SK-N-SH treated with all-trans-retinoic acid at 6 μM for 48 hours (cell line): ENCODE data around the gene SCN11A.

ENCODE experiments used
- ATAC-seq: fragments of 200-7000 bp; cut with Tn5 transposase; 3 replicates; pipeline ENCODE4 v1.9.1; 2020; ENCODE audit warnings: mild to moderate bottlenecking, moderate library complexity
- ARNTL ChIP-seq: fragments of 450-650 bp; formaldehyde crosslinking; IDR thresholded peaks from 2 replicates; pipeline ENCODE4 v1.5.0; 2020; ENCODE audit warnings: low read depth, mild to moderate bottlenecking, moderate library complexity, borderline replicate concordance
- BACH2 ChIP-seq: fragments of 250-450 bp; sonication (Bioruptor Pico); IDR thresholded peaks from 2 replicates; pipeline ENCODE4 v1.9.0; 2021; ENCODE audit warnings: mild to moderate bottlenecking, borderline replicate concordance
- CREB5 ChIP-seq: fragments of 250-450 bp; sonication (Bioruptor Pico); IDR thresholded peaks from 2 replicates; pipeline ENCODE4 v1.5.1; 2020; ENCODE audit warnings: low read depth, mild to moderate bottlenecking, moderate library complexity
- CSDC2 ChIP-seq: fragments of 250-450 bp; sonication (Bioruptor Pico); IDR thresholded peaks from 2 replicates; pipeline ENCODE4 v1.5.0; 2020; ENCODE audit warnings: mild to moderate bottlenecking, moderate library complexity
- CSRNP3 ChIP-seq: fragments of 250-450 bp; sonication (Bioruptor Pico); IDR thresholded peaks from 2 replicates; pipeline ENCODE4 v1.5.1; 2021; ENCODE audit warnings: mild to moderate bottlenecking, moderate library complexity
- ESRRG ChIP-seq: fragments of 250-450 bp; sonication (Bioruptor Pico); IDR thresholded peaks from 2 replicates; pipeline ENCODE4 v1.6.1; 2021; ENCODE audit warnings: mild to moderate bottlenecking
- GLIS3 ChIP-seq: fragments of 250-450 bp; sonication (Bioruptor Pico); IDR thresholded peaks from 2 replicates; pipeline ENCODE4 v1.5.0; 2020; ENCODE audit warnings: mild to moderate bottlenecking, moderate library complexity
- ISL1 ChIP-seq: fragments of 250-450 bp; sonication (Bioruptor Pico); IDR thresholded peaks from 2 replicates; pipeline ENCODE4 v2.1.2; 2022; ENCODE audit warnings: mild to moderate bottlenecking, moderate library complexity
- OSR1 ChIP-seq: fragments of 250-450 bp; sonication (Bioruptor Pico); IDR thresholded peaks from 2 replicates; pipeline ENCODE4 v1.8.0; 2022; ENCODE audit warnings: moderate library complexity, mild to moderate bottlenecking, inconsistent platforms
- POU6F1 ChIP-seq: fragments of 250-450 bp; sonication (Bioruptor Pico); IDR thresholded peaks from 2 replicates; pipeline ENCODE4 v1.8.0; 2021; ENCODE audit warnings: low read depth, mild to moderate bottlenecking, moderate library complexity, borderline replicate concordance
- PPARA ChIP-seq: fragments of 250-450 bp; sonication (Bioruptor Pico); IDR thresholded peaks from 2 replicates; pipeline ENCODE4 v1.5.0; 2020; ENCODE audit warnings: mild to moderate bottlenecking, borderline replicate concordance
- RARB ChIP-seq: fragments of 250-450 bp; sonication (Bioruptor Pico); IDR thresholded peaks from 2 replicates; pipeline ENCODE4 v1.8.0; 2021; ENCODE audit warnings: mild to moderate bottlenecking, moderate library complexity
- SNAI2 ChIP-seq: fragments of 250-450 bp; sonication (Bioruptor Pico); IDR thresholded peaks from 2 replicates; pipeline ENCODE4 v1.5.0; 2020; ENCODE audit warnings: mild to moderate bottlenecking, moderate library complexity
- TCF4 ChIP-seq: fragments of 250-450 bp; sonication (Bioruptor Pico); IDR thresholded peaks from 2 replicates; pipeline ENCODE4 v1.8.0; 2021; ENCODE audit warnings: mild to moderate bottlenecking, moderate library complexity, borderline replicate concordance
- TOX ChIP-seq: fragments of 250-450 bp; sonication (Bioruptor Pico); IDR thresholded peaks from 2 replicates; pipeline ENCODE4 v1.8.0; 2021; ENCODE audit warnings: mild to moderate bottlenecking, moderate library complexity, borderline replicate concordance
- TSHZ2 ChIP-seq: fragments of 250-450 bp; sonication (Bioruptor Pico); IDR thresholded peaks from 2 replicates; pipeline ENCODE4 v1.5.0; 2020; ENCODE audit warnings: mild to moderate bottlenecking, moderate library complexity
- ZC3H10 ChIP-seq: fragments of 250-450 bp; sonication (Bioruptor Pico); IDR thresholded peaks from 2 replicates; pipeline ENCODE4 v1.5.1; 2021; ENCODE audit warnings: mild to moderate bottlenecking, moderate library complexity
- ZFP3 ChIP-seq: fragments of 250-450 bp; sonication (Bioruptor Pico); IDR thresholded peaks from 2 replicates; pipeline ENCODE4 v1.5.0; 2020; ENCODE audit warnings: mild to moderate bottlenecking, moderate library complexity
- ZNF565 ChIP-seq: fragments of 450-650 bp; formaldehyde crosslinking; conservative IDR thresholded peaks from 2 replicates; pipeline ENCODE4 v1.5.0; 2020; ENCODE audit warnings: low read depth, mild to moderate bottlenecking, moderate library complexity
- ZNF70 ChIP-seq: fragments of 450-650 bp; formaldehyde crosslinking; IDR thresholded peaks from 2 replicates; pipeline ENCODE4 v1.5.0; 2020; ENCODE audit warnings: mild to moderate bottlenecking, moderate library complexity
- ZNF8 ChIP-seq: fragments of 450-650 bp; formaldehyde crosslinking; IDR thresholded peaks from 2 replicates; pipeline ENCODE4 v1.5.0; 2020; ENCODE audit warnings: mild to moderate bottlenecking, moderate library complexity

SCN11A gene

GRCh38 chr3:39088456-39088855 is 36.7 kb upstream of the SCN11A start:
- no peak for ATAC-seq

GRCh38 chr3:39086144-39086543 is 34.4 kb upstream of the SCN11A start:
- TF ChIP-seq PPARA (CRISPR knock-in tag) (no peak), ZNF8 (CRISPR knock-in tag) (no peak), ZNF565 (CRISPR knock-in tag) (no peak), SNAI2 (no peak), OSR1 (CRISPR knock-in tag) (no peak)
- TF ChIP-seq, all 23 proteins: peak for 0
- ATAC-seq: no peak

More at GRCh38 chr3:39088456-39088855, 36.7 kb upstream of the SCN11A start:
- TF ChIP-seq ISL1 (CRISPR knock-in tag) (no peak), ZNF70 (no peak), ZNF565 (CRISPR knock-in tag) (no peak), POU6F1 (CRISPR knock-in tag) (no peak), TCF4 (no peak), CREB5 (CRISPR knock-in tag) (no peak), TSHZ2 (CRISPR knock-in tag) (no peak), BACH2 (CRISPR knock-in tag) (no peak), CSRNP3 (CRISPR knock-in tag) (no peak), OSR1 (CRISPR knock-in tag) (no peak), SNAI2 (no peak), ARNTL (CRISPR knock-in tag) (no peak), RARB (CRISPR knock-in tag) (no peak), ZFP3 (CRISPR knock-in tag) (no peak), CSDC2 (no peak), ESRRG (CRISPR knock-in tag) (no peak), TOX (CRISPR knock-in tag) (no peak)

GRCh38 chr3:39082666-39083313 is 31.0 kb upstream of the SCN11A start:
- ATAC-seq: no peak
- TF ChIP-seq RARB (CRISPR knock-in tag) (no peak), TSHZ2 (CRISPR knock-in tag) (no peak), ESRRG (CRISPR knock-in tag) (no peak), GLIS3 (no peak), OSR1 (CRISPR knock-in tag) (no peak), CREB5 (CRISPR knock-in tag) (no peak), ZNF8 (CRISPR knock-in tag) (no peak), ZNF565 (CRISPR knock-in tag) (no peak), CSDC2 (no peak), ARNTL (CRISPR knock-in tag) (no peak), POU6F1 (CRISPR knock-in tag) (no peak), SNAI2 (no peak), CSRNP3 (CRISPR knock-in tag) (no peak), ZC3H10 (no peak), BACH2 (CRISPR knock-in tag) (no peak)
